MM.1S (cell line): Measurements from ENCODE around the gene SLC17A9.

Experiments
- CTCF ChIP-seq: fragments of 300-600 bp; sonication (generic); IDR thresholded peaks from 2 replicates; pipeline ENCODE4 v1.5.1; 2016; ENCODE audit warnings: antibody characterized with exemption, low read length, mixed read lengths
- EZH2 ChIP-seq: fragments of 300-600 bp; sonication (generic); optimal IDR thresholded peaks from 2 replicates; pipeline ENCODE3; 2017; ENCODE audit warnings: low read depth, mild to moderate bottlenecking, antibody characterized with exemption, low read length, mixed read lengths

GRCh38 chr20:63009988-63010769, 57.7 kb downstream of the SLC17A9 start:
- TF ChIP-seq CTCF = no peak
- no peak for TF ChIP-seq EZH2
